ENCODE data around the gene WDFY3.

GRCh38 chr4:84821064-84821463 is 145.4 kb downstream of the WDFY3 start:
- TF ChIP-seq, protein P1, sequence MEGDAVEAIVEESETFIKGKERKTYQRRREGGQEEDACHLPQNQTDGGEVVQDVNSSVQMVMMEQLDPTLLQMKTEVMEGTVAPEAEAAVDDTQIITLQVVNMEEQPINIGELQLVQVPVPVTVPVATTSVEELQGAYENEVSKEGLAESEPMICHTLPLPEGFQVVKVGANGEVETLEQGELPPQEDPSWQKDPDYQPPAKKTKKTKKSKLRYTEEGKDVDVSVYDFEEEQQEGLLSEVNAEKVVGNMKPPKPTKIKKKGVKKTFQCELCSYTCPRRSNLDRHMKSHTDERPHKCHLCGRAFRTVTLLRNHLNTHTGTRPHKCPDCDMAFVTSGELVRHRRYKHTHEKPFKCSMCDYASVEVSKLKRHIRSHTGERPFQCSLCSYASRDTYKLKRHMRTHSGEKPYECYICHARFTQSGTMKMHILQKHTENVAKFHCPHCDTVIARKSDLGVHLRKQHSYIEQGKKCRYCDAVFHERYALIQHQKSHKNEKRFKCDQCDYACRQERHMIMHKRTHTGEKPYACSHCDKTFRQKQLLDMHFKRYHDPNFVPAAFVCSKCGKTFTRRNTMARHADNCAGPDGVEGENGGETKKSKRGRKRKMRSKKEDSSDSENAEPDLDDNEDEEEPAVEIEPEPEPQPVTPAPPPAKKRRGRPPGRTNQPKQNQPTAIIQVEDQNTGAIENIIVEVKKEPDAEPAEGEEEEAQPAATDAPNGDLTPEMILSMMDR (IDR thresholded peaks at IDR 0.05) = no peak
- TF ChIP-seq YY1 (IDR thresholded peaks at IDR 0.05; ENCODE audit: low read depth) (no peak), CHD2 (IDR thresholded peaks at IDR 0.05; ENCODE audit: low read length, partially characterized antibody) (no peak), EP300 (IDR thresholded peaks at IDR 0.05; ENCODE audit: borderline replicate concordance in 1 of 2, low read depth in 1 of 2, low read length in 1 of 2) (no peak)
- TF ChIP-seq, protein P2, sequence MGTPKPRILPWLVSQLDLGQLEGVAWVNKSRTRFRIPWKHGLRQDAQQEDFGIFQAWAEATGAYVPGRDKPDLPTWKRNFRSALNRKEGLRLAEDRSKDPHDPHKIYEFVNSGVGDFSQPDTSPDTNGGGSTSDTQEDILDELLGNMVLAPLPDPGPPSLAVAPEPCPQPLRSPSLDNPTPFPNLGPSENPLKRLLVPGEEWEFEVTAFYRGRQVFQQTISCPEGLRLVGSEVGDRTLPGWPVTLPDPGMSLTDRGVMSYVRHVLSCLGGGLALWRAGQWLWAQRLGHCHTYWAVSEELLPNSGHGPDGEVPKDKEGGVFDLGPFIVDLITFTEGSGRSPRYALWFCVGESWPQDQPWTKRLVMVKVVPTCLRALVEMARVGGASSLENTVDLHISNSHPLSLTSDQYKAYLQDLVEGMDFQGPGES (IDR thresholded peaks at IDR 0.05; ENCODE audit: low read depth, low read length) = no peak
- TF ChIP-seq, protein P3, sequence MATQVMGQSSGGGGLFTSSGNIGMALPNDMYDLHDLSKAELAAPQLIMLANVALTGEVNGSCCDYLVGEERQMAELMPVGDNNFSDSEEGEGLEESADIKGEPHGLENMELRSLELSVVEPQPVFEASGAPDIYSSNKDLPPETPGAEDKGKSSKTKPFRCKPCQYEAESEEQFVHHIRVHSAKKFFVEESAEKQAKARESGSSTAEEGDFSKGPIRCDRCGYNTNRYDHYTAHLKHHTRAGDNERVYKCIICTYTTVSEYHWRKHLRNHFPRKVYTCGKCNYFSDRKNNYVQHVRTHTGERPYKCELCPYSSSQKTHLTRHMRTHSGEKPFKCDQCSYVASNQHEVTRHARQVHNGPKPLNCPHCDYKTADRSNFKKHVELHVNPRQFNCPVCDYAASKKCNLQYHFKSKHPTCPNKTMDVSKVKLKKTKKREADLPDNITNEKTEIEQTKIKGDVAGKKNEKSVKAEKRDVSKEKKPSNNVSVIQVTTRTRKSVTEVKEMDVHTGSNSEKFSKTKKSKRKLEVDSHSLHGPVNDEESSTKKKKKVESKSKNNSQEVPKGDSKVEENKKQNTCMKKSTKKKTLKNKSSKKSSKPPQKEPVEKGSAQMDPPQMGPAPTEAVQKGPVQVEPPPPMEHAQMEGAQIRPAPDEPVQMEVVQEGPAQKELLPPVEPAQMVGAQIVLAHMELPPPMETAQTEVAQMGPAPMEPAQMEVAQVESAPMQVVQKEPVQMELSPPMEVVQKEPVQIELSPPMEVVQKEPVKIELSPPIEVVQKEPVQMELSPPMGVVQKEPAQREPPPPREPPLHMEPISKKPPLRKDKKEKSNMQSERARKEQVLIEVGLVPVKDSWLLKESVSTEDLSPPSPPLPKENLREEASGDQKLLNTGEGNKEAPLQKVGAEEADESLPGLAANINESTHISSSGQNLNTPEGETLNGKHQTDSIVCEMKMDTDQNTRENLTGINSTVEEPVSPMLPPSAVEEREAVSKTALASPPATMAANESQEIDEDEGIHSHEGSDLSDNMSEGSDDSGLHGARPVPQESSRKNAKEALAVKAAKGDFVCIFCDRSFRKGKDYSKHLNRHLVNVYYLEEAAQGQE (IDR thresholded peaks at IDR 0.05; ENCODE audit: low read depth, low read length) = no peak

All from SK-N-SH (cell line).